GM12865 (cell line): ENCODE measurements around the gene ADAMTSL1.

ENCODE experiments used
- DNase-seq: peaks from one replicate; pipeline ENCODE4 v3.0.0; 2010; ENCODE audit warnings: low read depth
- H3K4me3 ChIP-seq: 2 replicates; pipeline ENCODE4 v1.5.1; 2011; ENCODE audit warnings: mild to moderate bottlenecking, low read depth, low read length, control low read depth
- CTCF ChIP-seq: IDR thresholded peaks from 2 replicates; pipeline ENCODE4 v1.5.1; 2011; ENCODE audit warnings: low read length, control low read depth, low read depth, inconsistent platforms; ENCODE audit not compliant: insufficient read depth; ENCODE audit errors: missing control alignments

The ADAMTSL1 gene

GRCh38 chr9:18834740-18835361 is 360.9 kb downstream of the ADAMTSL1 start:
- TF ChIP-seq CTCF = no peak
- no peak overlapping the region for H3K4me3 ChIP-seq
- peak; percentile 8 for DNase-seq

- TF ChIP-seq CTCF = no peak
- H3K4me3 ChIP-seq = no peak overlapping the region
- no peak for DNase-seq
Observed at GRCh38 chr9:18837402-18837801, 363.4 kb downstream of the ADAMTSL1 start.

DNA sequence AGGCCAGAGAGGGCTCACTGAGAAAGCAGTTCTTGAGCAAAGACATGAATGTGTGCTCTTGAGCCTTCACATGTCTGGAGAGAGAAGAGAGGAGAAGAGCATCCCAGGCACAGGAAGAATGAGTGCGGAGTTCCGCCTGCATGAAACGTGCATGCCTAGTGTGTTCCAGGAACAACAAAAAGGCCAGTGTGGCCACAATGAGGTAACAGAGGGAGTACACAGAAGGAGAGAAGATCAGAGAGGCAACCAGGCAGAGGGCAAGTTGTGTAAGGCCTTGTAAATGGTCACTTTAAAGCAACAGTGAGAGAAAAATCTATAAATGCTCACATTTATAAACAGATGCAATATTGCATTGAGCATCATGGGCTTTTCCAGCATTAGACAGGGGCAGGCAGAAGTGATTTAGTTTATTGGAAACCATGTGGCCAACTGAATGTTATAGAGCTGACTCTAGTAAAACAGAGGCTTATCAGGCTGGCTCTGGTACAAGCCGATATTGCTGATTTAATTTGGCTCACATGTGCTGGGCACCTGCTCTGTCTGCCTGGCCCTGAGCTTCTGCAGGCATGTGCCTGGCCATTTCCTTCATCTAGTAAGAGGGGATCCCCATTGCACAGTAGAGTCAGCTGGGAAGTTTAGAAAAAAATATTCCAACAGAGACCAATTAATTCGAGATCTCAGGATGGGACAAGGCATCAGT is 373.8 kb downstream of the ADAMTSL1 start:
- no peak for DNase-seq
- no peak for TF ChIP-seq CTCF
- no peak overlapping the region for H3K4me3 ChIP-seq

DNA sequence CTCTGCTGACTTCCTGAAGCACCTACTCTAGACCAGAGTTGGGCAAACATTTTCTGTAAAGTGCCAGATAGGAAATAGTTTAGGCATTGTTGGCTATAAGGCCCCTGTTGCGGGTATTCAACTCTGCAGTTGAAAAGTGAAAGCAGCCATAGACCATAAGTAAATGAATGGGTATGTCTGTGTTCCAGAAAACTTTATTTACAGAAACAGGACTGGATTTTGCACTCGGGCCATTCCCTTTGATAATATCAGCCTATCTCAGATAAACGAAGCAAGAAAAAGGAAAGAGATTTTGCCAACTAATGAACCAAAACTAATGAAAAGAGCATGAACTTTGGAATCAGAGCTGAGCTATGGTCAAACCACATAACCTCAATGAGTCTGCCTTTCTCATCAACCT is 374.7 kb downstream of the ADAMTSL1 start:
- no peak for DNase-seq
- TF ChIP-seq CTCF = no peak
- no peak overlapping the region for H3K4me3 ChIP-seq

GRCh38 chr9:18849270-18849669 is 375.3 kb downstream of the ADAMTSL1 start:
- no peak overlapping the region for H3K4me3 ChIP-seq
- DNase-seq = no peak
- no peak for TF ChIP-seq CTCF

GRCh38 chr9:18849890-18850677 is 376.1 kb downstream of the ADAMTSL1 start:
- no peak for DNase-seq
- no peak overlapping the region for H3K4me3 ChIP-seq
- no peak for TF ChIP-seq CTCF
